ENCODE data around the gene SORCS2. TPM values are rescaled to one million over a fixed set of nuclear protein-coding genes. Genes with fewer than 3 reads are reported as not detected.

Gene SORCS2
- total RNA-seq, 6 experiments from 2014 or later: 0.18 to 6.2 (median 3.1) TPM

GRCh38 chr4:7299010-7299907 lies 106.9 kb downstream of the SORCS2 start:
- H3K27me3 ChIP-seq: no peaks in the 10 kb centered on the region
- intact Hi-C loops (cut with DNase I): loop anchor here (5.0 kb wide), 1 partner anchor 107 kb away; the partner anchor contains the start of gene SORCS2 (in 2 of the 2)
- no peak for TF ChIP-seq POLR2A (IDR thresholded peaks at IDR 0.05)
- TF ChIP-seq, protein P1, sequence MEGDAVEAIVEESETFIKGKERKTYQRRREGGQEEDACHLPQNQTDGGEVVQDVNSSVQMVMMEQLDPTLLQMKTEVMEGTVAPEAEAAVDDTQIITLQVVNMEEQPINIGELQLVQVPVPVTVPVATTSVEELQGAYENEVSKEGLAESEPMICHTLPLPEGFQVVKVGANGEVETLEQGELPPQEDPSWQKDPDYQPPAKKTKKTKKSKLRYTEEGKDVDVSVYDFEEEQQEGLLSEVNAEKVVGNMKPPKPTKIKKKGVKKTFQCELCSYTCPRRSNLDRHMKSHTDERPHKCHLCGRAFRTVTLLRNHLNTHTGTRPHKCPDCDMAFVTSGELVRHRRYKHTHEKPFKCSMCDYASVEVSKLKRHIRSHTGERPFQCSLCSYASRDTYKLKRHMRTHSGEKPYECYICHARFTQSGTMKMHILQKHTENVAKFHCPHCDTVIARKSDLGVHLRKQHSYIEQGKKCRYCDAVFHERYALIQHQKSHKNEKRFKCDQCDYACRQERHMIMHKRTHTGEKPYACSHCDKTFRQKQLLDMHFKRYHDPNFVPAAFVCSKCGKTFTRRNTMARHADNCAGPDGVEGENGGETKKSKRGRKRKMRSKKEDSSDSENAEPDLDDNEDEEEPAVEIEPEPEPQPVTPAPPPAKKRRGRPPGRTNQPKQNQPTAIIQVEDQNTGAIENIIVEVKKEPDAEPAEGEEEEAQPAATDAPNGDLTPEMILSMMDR (IDR thresholded peaks at IDR 0.05): no peak
- H3K36me3 ChIP-seq: no peaks in the 10 kb centered on the region
- ATAC-seq (no peak), DNase-seq (no peak)
- H3K9me3 ChIP-seq: no peaks in the 10 kb centered on the region
- 68% methylated on average over 14 of the region's 30 CpGs for WGBS (ENCODE audit: insufficient coverage, low coverage, low lambda C conversion rate, missing lambda C conversion rate)
- no peak overlapping the region for H3K4me3 ChIP-seq
- H3K27ac ChIP-seq: no peak overlapping the region
- H3K4me1 ChIP-seq: no peaks in the 10 kb centered on the region

DNA sequence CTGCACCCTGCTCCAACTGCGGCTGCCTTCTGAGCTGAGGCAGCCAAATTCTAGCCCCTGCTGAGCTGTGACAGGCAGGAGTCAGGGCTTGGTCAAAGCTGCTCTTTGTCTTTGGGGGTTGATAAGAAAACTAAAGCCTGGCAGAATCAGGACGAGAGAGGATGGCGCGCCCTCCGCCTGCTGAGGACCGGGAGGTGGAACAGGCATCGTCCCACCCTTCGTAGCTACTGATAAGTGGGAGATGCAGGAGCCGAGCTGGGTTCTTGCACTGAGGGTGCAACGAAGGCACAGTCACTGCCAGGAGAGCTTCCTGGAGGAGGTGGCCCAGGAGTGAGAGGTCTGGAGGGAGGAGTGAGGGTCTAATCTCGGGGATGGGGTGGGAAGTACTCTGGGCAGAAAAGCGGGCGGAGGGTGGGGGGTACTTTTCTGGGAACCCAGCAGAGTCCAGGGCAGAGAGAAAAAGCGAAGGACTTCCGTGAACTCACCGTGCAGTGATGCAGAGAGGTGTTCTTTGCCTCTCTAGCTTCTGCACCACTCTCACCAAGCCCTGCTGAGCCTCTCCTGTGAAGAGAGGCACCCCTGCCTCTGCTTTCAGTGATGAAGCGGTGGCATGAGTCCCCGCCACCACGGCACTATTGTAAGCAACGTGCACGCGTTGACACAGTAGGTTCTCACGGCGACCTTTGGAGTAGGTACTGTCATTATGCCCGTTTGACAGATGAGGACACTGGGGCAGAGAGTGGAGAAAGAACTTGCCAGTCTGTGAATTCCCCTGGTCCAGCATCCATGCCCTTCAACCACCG lies 107.8 kb downstream of the SORCS2 start:
- Histone ChIP-seq H3K36me3 (no peaks in the 10 kb centered on the region), H3K27ac (no peak overlapping the region), H3K4me3 (no peak overlapping the region), H3K27me3 (no peaks in the 10 kb centered on the region), H3K4me1 (no peaks in the 10 kb centered on the region), H3K9me3 (no peaks in the 10 kb centered on the region)
- WGBS (ENCODE audit: insufficient coverage, low coverage, low lambda C conversion rate, missing lambda C conversion rate): 71% methylated on average over 14 of the region's 26 CpGs
- no peak for TF ChIP-seq POLR2A (IDR thresholded peaks at IDR 0.05)
- TF ChIP-seq, protein P1 (IDR thresholded peaks at IDR 0.05): no peak
- intact Hi-C loops (cut with DNase I): loop anchor here (5.0 kb wide), 1 partner anchor 108 kb away; the partner anchor contains the start of gene SORCS2 (in 2 of the 2)
- no peak for DNase-seq
- ATAC-seq: no peak

GRCh38 chr4:7300711-7301095 lies 108.4 kb downstream of the SORCS2 start:
- Histone ChIP-seq H3K27me3 (no peaks in the 10 kb centered on the region), H3K36me3 (no peaks in the 10 kb centered on the region), H3K4me3 (no peak overlapping the region), H3K4me1 (no peaks in the 10 kb centered on the region), H3K27ac (no peak overlapping the region), H3K9me3 (no peaks in the 10 kb centered on the region)
- no peak for TF ChIP-seq POLR2A (IDR thresholded peaks at IDR 0.05)
- TF ChIP-seq, protein P1 (IDR thresholded peaks at IDR 0.05): no peak
- no peak for DNase-seq
- no peak for ATAC-seq
- 79% methylated on average over 3 of the region's 8 CpGs for WGBS (ENCODE audit: insufficient coverage, low coverage, low lambda C conversion rate, missing lambda C conversion rate)
- intact Hi-C loops (cut with DNase I): no loop called here

- no peaks in the 10 kb centered on the region for H3K27me3 ChIP-seq
- DNase-seq (no peak), ATAC-seq (no peak)
- 67% methylated on average over 8 of the region's 17 CpGs for WGBS (ENCODE audit: insufficient coverage, low coverage, low lambda C conversion rate, missing lambda C conversion rate)
- no peak overlapping the region for H3K4me3 ChIP-seq
- no peaks in the 10 kb centered on the region for H3K9me3 ChIP-seq
- no peak overlapping the region for H3K27ac ChIP-seq
- no peaks in the 10 kb centered on the region for H3K4me1 ChIP-seq
- TF ChIP-seq, protein P1 (IDR thresholded peaks at IDR 0.05): no peak
- TF ChIP-seq POLR2A (IDR thresholded peaks at IDR 0.05): no peak
- H3K36me3 ChIP-seq: no peaks in the 10 kb centered on the region
- intact Hi-C loops (cut with DNase I): no loop called here
Observed at GRCh38 chr4:7301126-7301785, 108.9 kb downstream of the SORCS2 start.

Data from right lobe of liver (tissue), 6 donors.